ENCODE data around the gene CDYL2.

The CDYL2 gene

DNA sequence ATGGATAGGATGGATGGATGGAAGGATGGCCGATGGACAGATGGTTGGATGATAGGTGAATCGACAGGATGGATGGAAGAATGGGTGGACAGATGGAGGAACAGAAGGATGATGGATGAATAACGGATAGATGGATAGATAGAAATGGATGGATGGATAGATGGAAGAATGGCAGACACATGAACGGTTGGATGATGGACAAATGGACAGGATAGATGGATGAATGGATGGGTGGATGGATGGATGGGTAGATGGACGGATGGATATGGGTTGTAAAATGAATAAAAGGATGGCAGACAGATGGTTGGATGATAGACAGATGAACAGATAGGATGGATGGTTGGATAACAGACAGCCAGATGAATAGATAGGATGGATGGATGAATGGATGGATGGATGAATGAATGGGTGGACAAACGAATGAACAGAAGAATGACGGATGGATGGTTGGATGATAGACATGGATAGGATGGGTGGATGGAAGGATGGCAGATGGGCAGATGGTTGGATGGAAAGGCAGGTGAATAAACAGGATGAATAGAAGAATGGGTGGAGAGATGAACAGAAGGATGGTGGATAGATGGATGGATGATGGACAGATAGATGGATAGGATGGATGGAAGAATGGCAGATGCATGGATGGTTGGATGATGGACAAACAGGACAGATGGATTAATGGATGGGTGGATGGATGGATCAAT is 207.7 kb downstream of the CDYL2 start:
- no peak for DNase-seq (ENCODE audit: low read depth in 2 of 2)

DNA sequence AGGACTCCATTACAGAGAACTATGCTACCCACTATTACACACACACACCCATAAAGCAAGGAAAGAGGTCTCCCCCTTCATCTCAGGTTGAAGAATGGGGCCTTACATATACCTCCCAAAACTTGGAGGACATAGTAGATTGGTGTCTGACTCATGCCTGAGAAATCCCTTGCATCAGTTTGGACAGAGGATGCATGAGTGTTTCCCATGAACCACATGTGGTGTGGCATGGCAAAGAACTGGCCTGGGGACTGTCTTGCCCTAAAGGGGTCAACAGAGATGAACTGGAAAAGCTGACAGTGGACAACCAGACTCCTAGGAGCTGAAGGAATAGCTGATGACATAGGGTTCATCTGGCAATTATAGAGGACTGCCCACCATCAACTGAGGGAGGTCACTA is 209.6 kb downstream of the CDYL2 start:
- DNase-seq (ENCODE audit: low read depth in 2 of 2), result no peak

- no peak for DNase-seq (ENCODE audit: low read depth in 2 of 2)
Observed at GRCh38 chr16:80592273-80592672, 212.1 kb downstream of the CDYL2 start.

- no peak for DNase-seq (ENCODE audit: low read depth in 2 of 2)
Observed at GRCh38 chr16:80591071-80591915, 213.1 kb downstream of the CDYL2 start.

- no peak for DNase-seq (ENCODE audit: low read depth in 2 of 2)
Observed at GRCh38 chr16:80587071-80587470, 217.3 kb downstream of the CDYL2 start.

- no peak for DNase-seq (ENCODE audit: low read depth in 2 of 2)
Observed at GRCh38 chr16:80586476-80586875, 217.9 kb downstream of the CDYL2 start.

GRCh38 chr16:80585764-80586163 is 218.6 kb downstream of the CDYL2 start:
- no peak for DNase-seq (ENCODE audit: low read depth in 2 of 2)

GRCh38 chr16:80583466-80583865 is 220.9 kb downstream of the CDYL2 start:
- no peak for DNase-seq (ENCODE audit: low read depth in 2 of 2)

- DNase-seq (ENCODE audit: low read depth in 2 of 2), result peak in 1 of 2 donors; percentile 36
Observed at GRCh38 chr16:80580109-80580832, 224.1 kb downstream of the CDYL2 start.

DNA sequence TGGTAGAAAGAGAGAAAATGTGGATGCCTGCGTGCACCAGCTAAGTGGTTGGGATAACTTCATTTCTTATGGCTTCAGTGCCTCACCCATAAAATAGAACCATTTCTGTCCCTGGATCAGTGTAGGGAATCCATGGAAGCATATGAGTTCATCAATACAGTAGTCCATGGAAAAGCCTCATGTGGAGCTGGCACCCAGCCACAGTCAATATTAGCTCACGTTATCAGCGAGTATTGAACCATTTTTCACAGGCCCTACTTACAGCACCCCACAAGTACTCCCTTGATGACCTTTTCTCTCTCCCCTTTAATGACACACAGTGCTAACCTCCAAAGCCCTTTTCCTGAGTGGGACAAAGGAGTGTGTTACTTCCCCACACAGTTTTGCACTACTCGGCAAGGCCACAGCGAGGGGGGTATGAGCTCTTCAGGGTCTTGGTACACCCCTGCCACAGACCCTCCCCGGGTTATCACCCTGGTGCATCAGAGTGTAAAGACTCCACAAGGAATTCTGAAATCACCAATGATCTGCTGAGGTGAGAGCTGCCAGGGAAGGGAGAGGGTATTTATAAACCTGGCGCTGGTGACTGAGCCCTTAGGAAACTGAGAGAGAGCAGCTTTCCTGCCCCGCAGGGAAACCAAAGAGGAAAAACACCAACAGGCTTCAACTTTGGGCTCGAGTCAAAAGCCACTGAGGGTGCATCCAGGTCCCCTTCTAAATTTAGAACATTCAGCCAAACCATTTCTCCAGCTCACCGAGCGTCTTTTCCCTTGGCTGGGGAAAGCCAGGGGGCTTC is 226.7 kb downstream of the CDYL2 start:
- DNase-seq (ENCODE audit: low read depth in 2 of 2), result no peak

- DNase-seq (ENCODE audit: low read depth in 2 of 2), result no peak
Observed at GRCh38 chr16:80576343-80576912, 228.0 kb downstream of the CDYL2 start.

- no peak for DNase-seq (ENCODE audit: low read depth in 2 of 2)
Observed at GRCh38 chr16:80573700-80574120, 230.7 kb downstream of the CDYL2 start.

DNA sequence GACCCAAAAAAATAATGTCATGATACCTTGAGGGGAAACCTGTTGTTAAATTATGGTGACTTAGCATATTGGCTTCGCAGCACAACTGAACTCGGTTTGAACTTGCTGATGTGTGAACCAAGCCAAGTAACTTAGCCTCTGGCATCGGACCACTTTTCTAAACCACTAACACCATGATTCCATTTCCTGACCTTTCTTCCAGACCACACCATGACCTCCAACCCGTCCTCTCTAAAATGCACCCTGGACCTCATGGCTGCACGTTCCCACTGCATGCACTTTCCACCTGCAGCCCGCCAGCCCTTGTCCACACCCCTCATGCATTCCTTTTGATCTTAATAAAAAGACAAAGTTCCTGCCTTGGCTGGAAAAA is 234.3 kb downstream of the CDYL2 start:
- no peak for DNase-seq (ENCODE audit: low read depth in 2 of 2)

- peak; percentile 36 to 57 for DNase-seq (ENCODE audit: low read depth in 2 of 2)
Observed at GRCh38 chr16:80569440-80570105, 234.8 kb downstream of the CDYL2 start.

- DNase-seq (ENCODE audit: low read depth in 2 of 2), result no peak
Observed at GRCh38 chr16:80564394-80564793, 240.0 kb downstream of the CDYL2 start.

- DNase-seq (ENCODE audit: low read depth in 2 of 2), result no peak
Observed at GRCh38 chr16:80563066-80563465, 241.3 kb downstream of the CDYL2 start.

GRCh38 chr16:80559369-80559768 is 245.0 kb downstream of the CDYL2 start:
- no peak for DNase-seq (ENCODE audit: low read depth in 2 of 2)

GRCh38 chr16:80557037-80557436 is 247.4 kb downstream of the CDYL2 start:
- no peak for DNase-seq (ENCODE audit: low read depth in 2 of 2)

DNA sequence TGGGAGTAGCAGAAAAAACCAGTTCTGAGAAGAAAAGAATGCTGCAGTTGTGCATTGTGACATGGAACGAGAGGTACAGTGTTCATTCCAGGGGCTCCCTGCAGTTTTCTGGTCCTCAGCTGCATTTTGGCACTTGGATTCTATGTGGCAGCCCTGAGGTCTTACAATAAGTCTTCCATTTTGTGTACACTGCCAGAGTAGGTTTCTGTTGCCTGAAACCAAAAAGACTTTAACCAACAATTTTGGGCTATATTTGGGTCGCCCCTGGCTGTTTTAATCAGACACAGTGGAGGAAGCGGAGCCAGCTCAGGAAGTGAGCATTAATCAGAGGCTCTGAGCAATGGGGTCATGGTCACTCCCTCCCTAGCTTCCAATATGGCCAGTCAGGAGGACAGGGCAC is 247.9 kb downstream of the CDYL2 start:
- no peak for DNase-seq (ENCODE audit: low read depth in 2 of 2)

GRCh38 chr16:80554033-80554432 is 250.4 kb downstream of the CDYL2 start:
- no peak for DNase-seq (ENCODE audit: low read depth in 2 of 2)

DNA sequence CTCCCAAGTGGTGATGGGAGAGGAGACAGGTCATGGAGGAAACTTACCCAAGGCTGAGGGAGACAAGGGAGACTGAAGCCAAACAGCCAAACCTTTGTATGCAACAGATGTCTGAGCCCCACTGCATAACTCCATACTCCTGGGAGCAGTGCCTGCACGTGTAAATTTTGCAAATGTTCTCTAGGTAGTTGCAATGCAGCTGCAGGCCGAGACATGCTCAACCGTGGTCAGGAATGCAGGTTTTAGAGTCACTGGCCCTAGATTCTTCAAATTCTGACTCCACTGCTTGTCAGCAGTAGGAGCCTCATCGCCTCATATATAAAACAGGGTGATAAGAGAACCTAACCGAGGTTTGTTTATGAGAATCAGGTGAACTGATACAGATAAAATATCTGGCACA is 252.1 kb downstream of the CDYL2 start:
- no peak for DNase-seq (ENCODE audit: low read depth in 2 of 2)

All from stimulated activated CD8-positive, alpha-beta memory T cell treated with anti-CD3 and anti-CD28 coated beads, Interleukin-15, amount 100 ng/mL, for 4 hours (primary cell).